HEK293T (cell line): Measurements from ENCODE around the gene CPAMD8.
"Not testable (repeated sequence)": the region's sequence is repeated elsewhere in the genome, so short reads cannot be mapped to it uniquely, and the experiment has no call there.

Experiments used
- ARNT ChIP-seq: fragments of 450-650 bp; IDR thresholded peaks from 2 replicates; pipeline ENCODE4 v1.6.1; 2017; ENCODE audit warnings: mild to moderate bottlenecking
- BHLHE40 ChIP-seq: fragments of 450-650 bp; IDR thresholded peaks from 2 replicates; pipeline ENCODE4 v1.6.1; 2016; ENCODE audit warnings: mild to moderate bottlenecking, moderate library complexity, borderline replicate concordance
- FOXK2 ChIP-seq: fragments of 450-650 bp; IDR thresholded peaks from 2 replicates; pipeline ENCODE4 v1.6.1; 2016; ENCODE audit warnings: mild to moderate bottlenecking
- FOXM1 ChIP-seq: fragments of 450-650 bp; IDR thresholded peaks from 2 replicates; pipeline ENCODE4 v1.6.1; 2017; ENCODE audit warnings: mild to moderate bottlenecking, borderline replicate concordance
- HDGF ChIP-seq: fragments of 450-650 bp; IDR thresholded peaks from 2 replicates; pipeline ENCODE4 v1.6.1; 2017; ENCODE audit warnings: antibody characterized with exemption, borderline replicate concordance
- L3MBTL2 ChIP-seq: fragments of 450-650 bp; conservative IDR thresholded peaks from 2 replicates; pipeline ENCODE4 v1.6.1; 2016; ENCODE audit warnings: mild to moderate bottlenecking
- NFRKB ChIP-seq: fragments of 450-650 bp; IDR thresholded peaks from 2 replicates; pipeline ENCODE4 v1.6.1; 2016; ENCODE audit warnings: mild to moderate bottlenecking, moderate library complexity
- PKNOX1 ChIP-seq: fragments of 450-650 bp; IDR thresholded peaks from 2 replicates; pipeline ENCODE4 v1.6.1; 2016
- SP1 ChIP-seq: fragments of 450-650 bp; IDR thresholded peaks from 2 replicates; pipeline ENCODE4 v1.6.1; 2017
- SUZ12 ChIP-seq: fragments of 450-650 bp; IDR thresholded peaks from 2 replicates; pipeline ENCODE4 v1.6.1; 2016; ENCODE audit warnings: mild to moderate bottlenecking
- TARDBP ChIP-seq: fragments of 450-650 bp; IDR thresholded peaks from 2 replicates; pipeline ENCODE4 v1.6.1; 2016
- ZNF384 ChIP-seq: fragments of 450-650 bp; IDR thresholded peaks from 2 replicates; pipeline ENCODE4 v1.6.1; 2016

GRCh38 chr19:17014212-17014861 lies 12.3 kb downstream of the CPAMD8 start:
- not testable (repeated sequence) for TF ChIP-seq BHLHE40, FOXM1, SP1, TARDBP, NFRKB, L3MBTL2, PKNOX1, SUZ12, HDGF, ARNT, FOXK2, ZNF384
